Measurements from ENCODE around the gene DRGX. TPM values are rescaled to one million over a fixed set of nuclear protein-coding genes. Genes with fewer than 3 reads are reported as not detected.

DRGX gene
- total and polyA plus RNA-seq, 2 of the 4 experiments (the other 2 are of a cell fraction), result not detected

DNA sequence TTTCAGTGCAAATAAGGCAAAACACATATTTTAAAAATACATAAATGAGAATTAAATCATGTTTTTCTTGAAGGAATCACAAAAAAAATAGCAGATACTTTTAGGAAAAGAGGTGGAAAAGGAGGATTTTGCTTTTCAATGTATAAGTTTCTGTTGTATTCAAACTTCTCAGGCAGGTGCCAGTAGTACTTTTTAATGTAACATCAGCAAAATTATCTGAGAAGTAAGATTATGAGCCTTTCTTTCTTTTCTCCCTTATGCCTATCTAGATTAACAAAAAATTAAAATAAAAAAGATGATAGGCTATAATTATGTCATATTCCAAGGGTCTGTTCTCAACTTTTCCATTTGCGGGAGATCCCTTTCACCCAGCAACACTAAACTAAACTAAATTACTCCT lies 2.6 kb downstream of the DRGX start:
- CTCF ChIA-PET, result no interaction called here
- Histone ChIP-seq H3K36me3 (ENCODE audit: control insufficient read depth, insufficient read depth, low read length) (no peaks in the 10 kb centered on the region), H3K9ac (ENCODE audit: low read depth, low read length) (no peak overlapping the region), H3K4me3 (ENCODE audit: insufficient read depth, low read depth, low read length) (no peak overlapping the region), H3K4me1 (ENCODE audit: control insufficient read depth, insufficient read depth, low read length) (no peaks in the 10 kb centered on the region), H3K9me1 (ENCODE audit: insufficient read depth, low read length) (no peaks in the 10 kb centered on the region), H2BK5ac (ENCODE audit: low read depth, low read length, poor library complexity, severe bottlenecking) (no peak overlapping the region), H2AFZ (replicated peaks; ENCODE audit: low read length, poor library complexity) (no peak overlapping the region), H2BK20ac (ENCODE audit: low read depth, low read length) (no peak overlapping the region), H3K4me2 (ENCODE audit: low read depth, low read length) (no peak overlapping the region), H3K27ac (ENCODE audit: insufficient read depth, low read length) (no peak overlapping the region), H2BK120ac (ENCODE audit: low read depth, low read length) (no peak overlapping the region), H3K23ac (ENCODE audit: low read depth, low read length) (no peak overlapping the region), H4K5ac (ENCODE audit: low read depth, low read length) (no peak overlapping the region), H2AK9ac (replicated peaks; ENCODE audit: low read depth, low read length, poor library complexity) (no peak overlapping the region), H3K56ac (ENCODE audit: extremely low read depth, insufficient read depth, low read length) (no peak overlapping the region), H3K18ac (ENCODE audit: low read depth, low read length) (no peak overlapping the region), H3K9me3 (ENCODE audit: control insufficient read depth, insufficient read depth, low read length) (no peaks in the 10 kb centered on the region), H3K27me3 (ENCODE audit: control insufficient read depth, insufficient read depth, low read length) (peaks cover 66% of the 10 kb centered on the region), H2BK15ac (ENCODE audit: low read depth, low read length) (no peak overlapping the region), H4K8ac (ENCODE audit: low read depth in 2 of 2, low read length in 2 of 2) (no peak overlapping the region), H2AK5ac (ENCODE audit: low read depth, low read length) (no peak overlapping the region), H3K14ac (replicated peaks; ENCODE audit: low read depth, low read length) (no peak overlapping the region), H4K20me1 (ENCODE audit: insufficient read depth, low read length) (peaks cover 5% of the 10 kb centered on the region; the same call in 1 of the 2 replicates), H3K4ac (ENCODE audit: low read depth, low read length) (no peak overlapping the region), H4K91ac (ENCODE audit: insufficient read depth, low read depth, low read length) (no peak overlapping the region), H3K79me1 (ENCODE audit: low read depth in 1 of 2, low read length in 2 of 2) (no peaks in the 10 kb centered on the region)
- DNase-seq (no peak), ATAC-seq (ENCODE audit: low read depth) (no peak)
- POLR2A ChIA-PET (ENCODE audit: unreplicated experiment), result no interaction called here
- intact Hi-C loops (cut with micrococcal nuclease) (no loop called here), dilution Hi-C loops (cut with HindIII; ENCODE audit: low sequenced_read_pairs, unreplicated experiment) (no loop called here), in situ Hi-C loops (cut with MboI; ENCODE audit: low sequenced_read_pairs) (no loop called here)
- WGBS, 2 experiments (ENCODE audit: extremely low coverage in 2 of 2, insufficient read length in 1 of 2), result no CpG with 5 or more reads among the region's 1 CpG
- BruUV-seq (replicated peaks), result no TSS peak
- no peak for TF ChIP-seq RCOR1 (IDR thresholded peaks at IDR 0.05; ENCODE audit: insufficient replicate concordance, low read length)
- 0 out of 2 replicates have a peak, but pooled peaks have one; percentile 25 for TF ChIP-seq MAFK (IDR thresholded peaks at IDR 0.05; ENCODE audit: low read depth, low read length)
- no peak for TF ChIP-seq POLR2A (IDR thresholded peaks at IDR 0.05; ENCODE audit: low read depth, low read length)
- TF ChIP-seq CHD1 (IDR thresholded peaks at IDR 0.05; ENCODE audit: low read depth, low read length), result no peak
- TF ChIP-seq MXI1 (IDR thresholded peaks at IDR 0.05; ENCODE audit: borderline replicate concordance, low read depth, low read length), result no peak
- no peak for TF ChIP-seq CEBPB (IDR thresholded peaks at IDR 0.05; ENCODE audit: low read depth, low read length)
- no peak for TF ChIP-seq MAZ (IDR thresholded peaks at IDR 0.05; ENCODE audit: borderline replicate concordance, low read depth, low read length)
- TF ChIP-seq SMC3 (IDR thresholded peaks at IDR 0.05; ENCODE audit: low read depth, low read length), result no peak
- TF ChIP-seq, protein P1, sequence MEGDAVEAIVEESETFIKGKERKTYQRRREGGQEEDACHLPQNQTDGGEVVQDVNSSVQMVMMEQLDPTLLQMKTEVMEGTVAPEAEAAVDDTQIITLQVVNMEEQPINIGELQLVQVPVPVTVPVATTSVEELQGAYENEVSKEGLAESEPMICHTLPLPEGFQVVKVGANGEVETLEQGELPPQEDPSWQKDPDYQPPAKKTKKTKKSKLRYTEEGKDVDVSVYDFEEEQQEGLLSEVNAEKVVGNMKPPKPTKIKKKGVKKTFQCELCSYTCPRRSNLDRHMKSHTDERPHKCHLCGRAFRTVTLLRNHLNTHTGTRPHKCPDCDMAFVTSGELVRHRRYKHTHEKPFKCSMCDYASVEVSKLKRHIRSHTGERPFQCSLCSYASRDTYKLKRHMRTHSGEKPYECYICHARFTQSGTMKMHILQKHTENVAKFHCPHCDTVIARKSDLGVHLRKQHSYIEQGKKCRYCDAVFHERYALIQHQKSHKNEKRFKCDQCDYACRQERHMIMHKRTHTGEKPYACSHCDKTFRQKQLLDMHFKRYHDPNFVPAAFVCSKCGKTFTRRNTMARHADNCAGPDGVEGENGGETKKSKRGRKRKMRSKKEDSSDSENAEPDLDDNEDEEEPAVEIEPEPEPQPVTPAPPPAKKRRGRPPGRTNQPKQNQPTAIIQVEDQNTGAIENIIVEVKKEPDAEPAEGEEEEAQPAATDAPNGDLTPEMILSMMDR (conservative IDR thresholded peaks at IDR 0.05; ENCODE audit: low read depth, low read length), result no peak

Data from IMR-90 (cell line).